Kidney glomerular epithelial cell (primary cell): Measurements from ENCODE around the gene GFI1B.
"Not testable (repeated sequence)": the region's sequence is repeated elsewhere in the genome, so short reads cannot be mapped to it uniquely, and the experiment has no call there.

Experiments used
- DNase-seq: peaks from one replicate; lab custom pipeline; 2025; lab: John Stamatoyannopoulos, UW

GFI1B gene

DNA sequence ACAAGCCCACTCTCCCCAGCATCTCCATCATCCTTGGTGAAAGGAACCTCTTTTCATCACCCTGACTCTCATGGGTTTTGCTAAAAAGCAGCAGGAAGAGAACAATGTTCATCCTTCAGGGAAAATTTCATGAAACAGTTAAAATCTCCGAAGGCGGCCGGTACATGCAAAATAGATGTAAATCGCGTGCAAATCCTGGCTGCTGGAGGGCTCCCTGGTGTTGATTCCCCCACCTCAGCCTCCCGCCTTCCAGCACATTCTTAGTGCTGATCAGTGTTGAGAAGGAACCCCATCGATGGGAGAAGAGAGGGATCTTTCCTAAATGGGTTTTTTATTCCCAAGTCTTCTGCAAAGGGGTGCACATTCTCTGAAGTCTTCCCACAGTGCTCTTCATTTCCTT is 8.7 kb upstream of the GFI1B start:
- no peak for DNase-seq

DNA sequence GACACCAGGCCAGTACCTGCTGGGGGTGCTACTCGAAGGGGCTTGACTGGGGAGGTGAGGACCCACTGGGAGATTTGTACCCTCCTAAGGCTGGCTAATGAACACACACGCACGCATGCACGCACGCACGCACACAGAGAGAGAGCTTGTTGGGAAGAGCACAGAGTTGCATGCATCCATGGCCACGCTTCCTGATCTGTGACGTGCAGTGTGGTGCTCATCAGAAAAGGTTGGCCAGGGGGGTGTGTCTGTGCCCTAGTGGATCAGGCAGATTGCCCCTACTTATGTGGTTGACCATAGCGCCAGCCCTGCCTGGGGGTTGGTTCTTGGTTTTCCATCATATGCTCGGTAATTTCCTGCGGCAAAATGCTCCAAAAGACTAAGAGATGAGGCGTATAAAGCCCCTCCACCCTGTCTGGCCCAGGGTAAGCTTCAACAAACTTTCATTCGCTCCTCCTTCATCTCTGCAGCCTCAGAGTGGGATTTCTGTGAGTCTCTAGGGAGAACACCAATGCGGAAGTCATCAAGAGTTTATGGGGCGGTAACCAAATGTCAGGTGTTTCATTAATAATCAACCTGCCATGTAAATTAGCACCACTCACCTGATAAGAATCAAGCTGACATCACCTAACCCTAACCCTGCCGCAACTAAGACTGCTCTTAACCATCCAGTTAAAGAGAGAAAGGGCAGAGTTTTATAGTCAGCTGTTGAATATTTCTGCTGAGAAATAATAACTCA is 8.0 kb upstream of the GFI1B start:
- DNase-seq, result no peak

DNA sequence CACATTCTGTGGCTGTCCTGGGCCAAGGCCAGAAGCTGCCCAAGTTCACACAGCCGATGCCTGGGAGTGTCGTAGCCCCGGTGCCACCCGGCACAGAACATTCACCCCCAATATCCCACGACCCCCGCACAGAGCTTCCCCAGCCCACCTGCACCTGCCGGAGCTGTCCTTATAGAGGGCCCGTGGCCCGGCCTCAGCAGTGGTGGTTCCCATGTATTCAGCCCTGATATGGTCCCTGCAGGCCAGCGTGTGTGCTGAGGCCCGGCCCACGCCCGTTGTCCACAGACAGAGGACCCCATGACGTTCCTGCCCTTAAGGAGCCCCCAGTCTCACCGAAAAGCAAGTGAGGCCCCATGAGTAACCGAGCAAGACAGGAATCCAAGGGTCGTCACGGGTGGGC is 5.3 kb upstream of the GFI1B start:
- DNase-seq, result no peak

DNA sequence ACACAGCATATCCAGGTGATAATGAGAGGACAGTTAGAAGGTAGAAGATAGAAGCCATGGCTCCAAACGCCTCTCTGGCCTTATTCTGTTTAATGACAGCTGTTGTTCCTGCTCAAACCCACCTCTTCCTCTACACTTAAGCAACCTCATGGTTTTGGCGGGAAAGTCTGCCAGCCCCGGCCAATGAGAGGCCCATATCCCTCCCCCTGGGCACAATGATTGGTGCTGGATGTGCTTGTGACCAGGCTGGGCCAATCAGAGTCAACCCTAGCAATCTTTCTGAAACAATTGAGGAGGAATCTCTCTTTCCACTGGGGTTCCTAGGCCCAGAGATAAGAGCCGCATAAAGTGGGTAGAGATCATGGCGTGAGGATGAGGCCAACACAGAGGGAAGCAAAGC is 4.8 kb upstream of the GFI1B start:
- DNase-seq, result no peak

DNA sequence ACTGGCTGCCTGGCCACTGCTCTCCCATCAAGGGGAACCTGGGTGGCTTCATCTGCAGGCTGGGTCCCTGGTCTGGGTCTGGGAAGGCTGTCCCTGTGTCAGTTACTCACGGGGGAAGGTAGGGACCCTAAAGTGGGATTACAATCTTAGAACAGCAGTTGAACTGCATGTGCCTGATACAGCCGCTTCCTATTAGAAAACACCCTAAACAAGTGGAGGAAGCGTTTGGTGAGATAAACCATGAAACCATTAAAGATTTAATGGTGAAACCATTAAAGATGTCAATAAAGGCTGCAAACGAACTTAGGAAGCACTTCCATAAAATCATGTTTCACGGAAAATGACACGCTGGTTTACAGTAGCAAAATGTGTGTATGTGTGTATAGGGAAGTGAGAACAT is 2.5 kb upstream of the GFI1B start:
- no peak for DNase-seq

DNA sequence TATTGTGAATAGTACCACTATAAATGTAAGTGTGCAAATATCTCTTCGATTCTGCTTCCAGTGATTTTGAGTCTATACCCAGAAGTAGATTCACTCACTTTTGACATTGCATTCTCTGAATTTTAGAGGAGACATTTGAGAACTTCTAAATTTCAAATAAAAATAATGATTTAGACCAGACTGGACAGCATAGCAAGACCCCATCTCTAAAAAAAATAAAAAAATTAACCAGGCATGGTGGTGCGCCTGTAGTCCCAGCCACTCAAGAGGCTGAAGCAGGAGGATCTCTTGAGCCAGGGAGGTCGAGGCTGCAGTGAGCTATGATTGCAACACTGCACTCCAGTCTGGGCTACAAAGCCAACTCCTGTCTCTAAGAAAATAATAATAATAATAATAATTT is 1.9 kb upstream of the GFI1B start:
- no peak for DNase-seq

DNA sequence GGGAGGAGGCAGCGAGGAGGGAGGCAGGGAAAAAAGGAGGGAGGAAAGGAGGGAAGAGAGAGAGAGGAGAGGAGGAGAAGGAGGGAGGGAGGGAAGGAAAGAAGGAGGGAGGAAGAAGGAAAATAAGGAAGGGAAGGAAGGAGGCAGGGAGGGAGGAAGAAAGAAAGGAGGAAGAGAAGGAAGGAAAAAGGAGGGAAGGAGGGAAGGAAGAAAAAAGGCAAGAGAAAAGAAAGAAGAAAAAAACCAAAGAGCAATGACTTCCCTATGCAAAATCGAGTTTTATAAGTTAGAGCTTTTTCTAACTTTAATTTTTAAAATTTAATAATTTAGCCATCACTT is 413 bp upstream of the GFI1B start:
- DNase-seq, result no peak

DNA sequence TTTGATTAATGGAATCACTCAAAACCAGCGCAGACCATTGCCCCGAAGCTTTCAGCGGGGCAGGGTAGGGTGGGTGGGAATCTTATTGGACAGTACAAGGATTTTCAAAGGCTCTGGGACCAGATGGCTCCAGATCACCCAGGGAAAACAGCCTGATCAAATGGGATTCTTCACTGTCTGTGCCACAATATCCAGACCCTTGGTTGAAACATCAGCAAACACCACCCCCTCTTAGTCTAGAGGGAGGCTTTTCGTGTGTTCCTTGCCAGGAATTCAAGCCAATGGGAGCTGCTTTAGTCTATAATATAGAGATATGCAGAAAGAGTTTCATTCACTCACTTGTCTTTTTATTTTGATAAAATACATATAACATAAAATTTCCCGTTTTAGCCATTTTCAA is 1.7 kb downstream of the GFI1B start:
- no peak for DNase-seq

DNA sequence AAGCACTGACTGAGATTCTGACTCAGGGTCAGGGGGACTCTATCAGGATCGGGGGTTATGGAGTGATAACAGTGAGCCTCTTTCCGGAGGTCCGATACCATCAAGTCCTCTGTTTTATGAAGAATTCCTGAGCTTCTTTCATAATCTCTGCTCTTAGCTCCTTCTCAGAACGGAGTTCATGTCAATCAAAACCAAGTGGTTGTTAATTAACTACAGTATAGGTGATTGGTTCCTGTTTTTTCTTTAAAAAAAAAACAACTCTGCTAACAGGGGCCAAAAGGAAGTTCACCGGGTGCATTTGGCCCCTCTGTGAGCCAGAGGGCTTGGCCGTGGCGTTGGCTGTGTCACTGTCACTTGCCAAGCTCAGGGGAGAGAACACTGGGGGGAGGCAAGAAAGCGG is 4.0 kb downstream of the GFI1B start:
- DNase-seq, result no peak

DNA sequence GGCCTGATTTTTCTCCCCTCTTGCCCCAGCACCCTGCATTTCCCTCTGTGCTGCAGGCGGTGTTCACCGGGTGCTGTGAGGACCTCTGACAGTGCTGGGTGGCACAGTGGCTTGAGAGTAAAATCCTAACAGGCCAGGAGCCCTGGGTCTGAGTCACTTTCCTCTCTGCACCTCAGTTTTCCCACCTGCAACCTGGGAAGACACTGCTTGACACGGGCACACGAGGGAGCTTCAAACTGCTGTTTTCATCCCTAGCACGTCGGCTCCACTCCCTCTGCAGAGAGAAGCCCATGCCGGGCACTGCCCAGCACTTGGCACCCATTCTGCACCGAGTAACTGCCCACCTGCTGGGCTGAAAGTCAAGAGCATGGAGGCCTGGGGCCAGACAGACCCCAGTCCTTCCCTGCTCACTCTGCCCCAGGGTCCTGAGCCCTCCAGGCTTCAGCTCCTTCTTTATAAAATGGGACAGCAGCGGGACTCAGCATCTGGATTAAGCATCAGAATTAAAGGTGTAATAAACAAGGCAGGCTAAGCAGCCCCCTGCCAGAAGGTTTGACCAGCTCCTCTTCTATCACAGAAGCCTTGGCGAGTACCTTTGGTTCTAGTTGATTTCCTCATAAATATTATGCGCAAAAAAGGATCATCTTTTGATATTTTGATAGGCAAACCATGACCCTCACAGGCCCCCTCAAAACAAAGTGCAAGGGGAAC is 5.2 kb downstream of the GFI1B start:
- DNase-seq, result no peak

DNA sequence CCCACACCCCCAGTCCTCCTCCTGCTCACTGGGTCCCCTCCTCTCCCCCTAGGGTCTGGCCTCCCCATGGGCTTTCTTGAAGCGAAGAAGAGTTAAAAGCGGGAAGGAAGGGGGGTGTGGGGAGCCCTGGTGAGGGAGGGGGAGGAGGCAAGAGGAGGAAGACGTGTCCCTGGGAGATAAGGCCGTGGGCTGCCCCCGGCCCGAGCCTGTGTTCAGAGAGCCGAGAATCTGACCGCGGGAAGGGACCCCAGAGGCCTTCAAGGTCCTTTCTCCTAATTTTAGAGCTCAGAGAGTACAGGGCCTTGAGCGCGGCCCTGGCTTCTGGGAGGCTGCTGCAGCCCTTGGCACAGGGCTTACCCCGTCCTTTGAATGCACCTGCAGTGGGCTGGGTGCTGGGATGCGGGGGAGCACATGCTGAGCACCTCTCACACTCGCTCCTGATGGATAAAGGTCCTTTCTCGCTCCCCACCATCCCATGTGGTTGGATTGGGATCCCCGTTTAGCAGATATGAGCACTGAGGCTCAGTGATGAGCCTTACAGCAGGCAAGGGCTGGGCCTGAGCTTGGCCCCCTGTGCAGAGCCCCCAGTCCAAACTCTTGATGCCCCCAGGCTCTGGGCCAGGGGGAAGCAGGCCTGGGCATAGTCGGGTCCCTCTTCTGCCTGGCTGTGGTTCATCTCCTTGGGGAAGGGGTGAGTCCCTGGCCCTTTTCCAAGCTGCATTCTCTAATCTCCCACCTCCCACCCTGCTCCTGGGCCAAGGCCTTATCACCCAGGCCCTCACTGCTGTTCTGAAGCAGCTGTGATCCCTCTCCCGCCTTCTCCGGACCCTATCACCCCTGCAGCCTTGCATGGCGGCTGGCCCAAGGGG is 5.9 kb downstream of the GFI1B start:
- no peak for DNase-seq

DNA sequence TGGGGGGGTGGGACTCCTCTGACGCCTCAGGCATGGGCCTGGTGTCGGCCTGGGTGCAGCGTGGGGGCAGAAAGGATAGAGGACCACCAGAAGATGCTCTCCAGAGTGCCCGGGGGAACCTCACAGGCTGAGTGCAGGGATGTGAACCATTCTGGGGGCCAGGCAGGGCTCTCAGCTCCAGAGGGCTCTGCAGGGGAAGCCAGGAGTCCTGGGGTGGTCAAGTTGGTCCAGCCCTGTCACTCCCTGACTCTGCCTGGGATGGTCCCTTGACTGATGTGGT is 6.5 kb downstream of the GFI1B start:
- no peak for DNase-seq

DNA sequence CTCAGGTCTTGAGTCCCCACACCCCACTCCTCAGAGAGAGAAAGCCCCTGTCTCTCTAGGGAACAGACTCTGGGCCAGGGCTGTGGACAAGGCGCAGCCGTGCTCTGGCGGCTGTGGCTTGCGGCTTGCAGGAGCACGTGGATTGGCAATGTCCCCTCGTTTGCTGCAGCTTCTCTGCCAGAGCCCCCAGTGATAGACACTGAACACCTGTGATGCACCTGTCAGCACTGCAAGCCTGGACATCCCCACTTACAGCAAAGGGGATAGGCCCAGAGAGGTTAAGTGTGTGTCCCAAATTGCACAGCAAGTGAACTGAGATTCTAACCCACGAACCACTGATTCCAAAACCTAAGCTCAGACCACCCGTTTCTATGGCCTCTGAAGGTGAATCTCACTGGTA is 7.0 kb downstream of the GFI1B start:
- DNase-seq, result no peak

DNA sequence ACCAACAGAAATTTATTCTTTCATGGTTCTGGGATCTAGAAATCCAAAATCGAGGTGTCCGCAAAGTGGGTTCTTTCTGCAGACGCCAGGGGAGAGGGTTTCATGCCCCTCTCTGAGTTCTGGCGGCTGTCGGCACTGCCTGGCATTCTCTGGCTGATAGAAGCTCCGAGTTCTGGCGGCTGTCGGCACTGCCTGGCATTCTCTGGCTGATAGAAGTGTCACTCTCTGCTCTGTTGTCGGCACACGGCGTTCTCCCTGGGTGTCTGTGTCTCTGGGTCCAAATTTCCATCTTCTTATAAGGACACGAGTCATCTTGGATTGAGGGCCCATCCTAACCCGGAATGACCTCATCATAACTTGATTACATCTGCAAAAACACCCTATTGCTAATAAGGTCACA is 7.6 kb downstream of the GFI1B start:
- no peak for DNase-seq

DNA sequence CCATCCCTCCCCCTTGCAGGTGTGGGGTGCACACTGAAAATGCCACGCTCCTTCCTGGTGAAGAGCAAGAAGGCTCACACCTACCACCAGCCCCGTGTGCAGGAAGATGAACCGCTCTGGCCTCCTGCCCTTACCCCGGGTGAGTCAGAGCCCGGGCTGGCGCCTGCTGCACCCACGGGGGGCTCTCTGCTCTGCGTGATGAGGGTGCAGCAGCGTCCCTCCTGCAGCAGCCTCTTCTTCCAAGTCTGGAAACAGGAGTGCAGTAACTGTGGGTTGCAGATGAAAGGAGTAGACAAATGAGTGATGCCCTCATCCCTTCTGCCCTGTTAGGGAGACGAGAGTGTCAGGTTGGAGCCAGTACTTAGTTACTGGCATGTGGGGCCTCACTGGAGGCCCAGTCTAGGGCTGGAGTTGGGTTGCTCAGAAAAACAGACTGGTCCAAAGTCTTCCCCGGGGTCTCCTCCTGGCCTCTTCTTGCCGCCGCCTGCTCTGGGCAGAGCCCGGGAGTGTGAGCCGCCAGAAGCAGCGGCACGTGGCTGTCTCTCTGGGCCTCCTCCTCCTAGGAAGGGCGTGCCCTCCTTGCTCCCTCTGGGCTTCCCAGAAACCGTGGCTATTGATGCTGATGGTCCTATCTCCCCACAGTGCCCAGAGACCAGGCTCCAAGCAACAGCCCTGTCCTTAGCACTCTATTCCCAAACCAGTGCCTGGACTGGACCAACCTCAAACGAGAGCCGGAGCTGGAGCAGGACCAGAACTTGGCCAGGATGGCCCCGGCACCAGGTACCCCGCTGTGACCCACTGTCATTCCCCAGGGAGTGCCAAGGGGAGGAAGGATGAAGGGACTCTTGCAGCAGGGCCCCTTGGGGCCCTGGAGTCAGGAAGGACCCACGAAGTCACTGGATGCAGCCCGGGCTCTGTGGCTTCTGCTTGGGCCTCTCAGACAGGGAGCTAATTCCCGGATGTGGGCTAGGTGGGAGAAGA is 8.4 kb downstream of the GFI1B start:
- no peak for DNase-seq

DNA sequence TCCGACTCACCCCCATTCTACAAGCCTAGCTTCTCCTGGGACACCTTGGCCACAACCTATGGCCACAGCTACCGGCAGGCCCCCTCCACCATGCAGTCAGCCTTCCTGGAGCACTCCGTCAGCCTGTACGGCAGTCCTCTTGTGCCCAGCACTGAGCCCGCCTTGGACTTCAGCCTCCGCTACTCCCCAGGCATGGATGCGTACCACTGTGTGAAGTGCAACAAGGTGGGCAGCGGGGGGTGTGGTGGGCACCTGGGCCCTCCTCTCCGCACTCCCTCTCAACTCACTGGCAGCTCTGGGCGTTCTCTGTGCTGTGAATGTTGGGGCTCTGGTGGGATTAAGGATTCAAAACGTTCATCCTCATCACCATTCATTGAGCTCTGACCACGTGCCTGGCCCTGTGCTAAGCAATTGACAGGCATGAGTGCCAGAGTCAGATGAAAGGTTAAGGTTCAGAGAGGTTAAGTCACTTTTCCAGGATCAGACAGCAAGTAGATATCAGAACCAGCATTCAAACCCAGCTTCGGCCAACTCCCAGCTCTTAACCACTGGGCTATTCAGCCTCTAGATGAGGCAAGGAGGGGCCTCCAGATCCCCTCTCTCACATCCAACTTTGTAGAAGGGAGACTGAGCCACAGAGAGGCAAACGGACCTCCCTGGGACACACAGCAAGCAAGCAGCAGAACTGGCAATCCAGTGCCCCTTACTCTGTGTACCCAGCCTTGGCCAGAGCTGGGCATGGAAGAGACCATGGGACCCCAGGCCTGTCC is 9.9 kb downstream of the GFI1B start:
- no peak for DNase-seq

DNA sequence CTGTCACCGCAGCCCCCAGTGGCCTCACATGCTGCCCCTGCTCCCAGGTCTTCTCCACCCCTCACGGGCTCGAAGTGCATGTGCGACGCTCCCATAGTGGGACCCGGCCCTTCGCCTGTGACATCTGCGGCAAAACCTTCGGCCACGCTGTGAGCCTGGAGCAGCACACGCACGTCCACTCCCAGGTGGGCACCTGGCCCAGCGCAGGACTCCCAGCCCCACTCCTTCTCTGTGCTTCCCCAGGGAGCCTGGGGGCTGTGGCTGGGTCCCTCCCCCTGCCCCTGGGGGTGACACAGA is 10.5 kb downstream of the GFI1B start:
- no peak for DNase-seq

DNA sequence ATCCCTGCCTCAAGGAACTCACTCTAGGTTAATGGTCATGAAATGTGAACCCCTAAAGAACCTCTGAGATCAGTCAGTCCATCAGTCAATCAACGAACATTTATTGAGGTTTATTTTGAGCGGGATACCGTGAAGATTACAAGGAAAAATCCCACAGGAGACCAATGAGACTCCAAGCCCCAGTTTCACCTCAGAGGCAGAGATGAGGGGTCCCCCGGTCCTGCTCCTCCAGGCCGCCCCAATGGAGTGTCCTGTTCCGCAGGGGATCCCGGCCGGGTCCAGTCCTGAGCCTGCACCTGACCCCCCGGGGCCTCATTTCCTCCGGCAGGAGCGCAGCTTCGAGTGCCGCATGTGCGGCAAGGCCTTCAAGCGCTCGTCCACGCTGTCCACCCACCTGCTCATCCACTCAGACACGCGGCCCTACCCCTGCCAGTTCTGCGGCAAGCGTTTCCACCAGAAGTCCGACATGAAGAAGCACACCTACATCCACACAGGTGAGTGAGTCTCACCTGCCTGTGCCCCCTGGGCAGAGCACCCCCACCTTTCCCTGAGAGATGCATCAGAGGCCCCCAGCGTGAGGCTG is 11.0 kb downstream of the GFI1B start:
- no peak for DNase-seq

DNA sequence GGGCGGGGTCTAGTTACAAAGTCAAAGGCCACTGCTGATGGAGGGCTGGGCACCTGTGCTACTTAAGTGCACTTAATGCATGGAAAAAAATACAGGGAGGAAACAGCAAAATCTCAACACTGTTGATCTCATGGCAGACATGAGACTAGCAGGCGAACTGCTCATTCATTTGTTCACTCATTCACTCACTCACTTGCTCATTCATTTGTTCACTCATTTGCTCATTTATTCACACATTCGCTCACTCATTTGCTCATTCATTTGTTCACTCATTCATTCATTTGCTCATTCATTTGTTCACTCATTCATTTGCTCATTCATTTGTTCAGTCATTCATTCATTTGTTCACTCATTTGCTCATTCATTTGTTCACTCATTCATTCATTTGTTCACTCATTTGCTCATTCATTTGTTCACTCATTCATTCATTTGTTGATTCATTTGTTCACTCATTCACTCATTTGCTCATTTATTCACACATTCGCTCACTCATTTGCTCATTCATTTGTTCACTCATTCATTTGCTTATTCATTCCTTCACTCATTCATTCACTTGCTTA is 11.6 kb downstream of the GFI1B start:
- not testable (repeated sequence) for DNase-seq

DNA sequence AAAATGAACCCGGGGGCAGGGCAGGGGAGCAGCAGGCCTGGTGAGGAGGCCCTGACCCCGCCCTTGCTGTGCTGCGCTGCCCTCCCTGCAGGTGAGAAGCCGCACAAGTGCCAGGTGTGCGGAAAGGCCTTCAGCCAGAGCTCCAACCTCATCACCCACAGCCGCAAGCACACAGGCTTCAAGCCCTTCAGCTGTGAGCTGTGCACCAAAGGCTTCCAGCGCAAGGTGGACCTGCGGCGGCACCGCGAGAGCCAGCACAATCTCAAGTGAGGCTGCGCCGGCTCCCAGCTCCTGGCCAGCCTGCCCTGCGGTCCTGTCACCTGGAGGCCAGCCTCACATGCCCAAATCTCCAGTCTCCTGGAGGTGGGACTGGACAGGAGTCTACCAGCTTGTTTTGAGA is 12.3 kb downstream of the GFI1B start:
- no peak for DNase-seq
